K562 (cell line): ENCODE data around the gene TM7SF2. TPM values are rescaled to one million over a fixed set of nuclear protein-coding genes. Genes with fewer than 3 reads are reported as not detected.

ENCODE experiments used
- CHCHD3 ChIP-seq: fragments of 250-450 bp; sonication (Bioruptor Pico); IDR thresholded peaks from 2 replicates; pipeline ENCODE4 v2.1.2; 2022; ENCODE audit warnings: mild to moderate bottlenecking
- CREBBP ChIP-seq: IDR thresholded peaks from one replicate; pipeline ENCODE4 v1.6.1; 2012; ENCODE audit warnings: low read depth, mild to moderate bottlenecking, control low read depth, inconsistent platforms, low read length
- E2F8 ChIP-seq: fragments of 450-650 bp; IDR thresholded peaks from 2 replicates; pipeline ENCODE4 v1.7.1; 2018; ENCODE audit warnings: mild to moderate bottlenecking, low read depth; ENCODE audit not compliant: partially characterized antibody
- GTF2A2 ChIP-seq: IDR thresholded peaks from 2 replicates; pipeline ENCODE4 v1.6.1; 2016; ENCODE audit warnings: mild to moderate bottlenecking, missing genetic modification characterization, missing compliant biosample characterization
- HDAC1 ChIP-seq, 2 experiments: fragments of 450-650 bp; IDR thresholded peaks; 2 replicates each; pipeline ENCODE4 v1.6.1; 2016 to 2017; ENCODE audit warnings: inconsistent platforms in 1 of 2, mild to moderate bottlenecking in 1 of 2, moderate library complexity in 1 of 2
- ILK ChIP-seq: fragments of 450-650 bp; IDR thresholded peaks from 2 replicates; pipeline ENCODE4 v1.6.1; 2016; ENCODE audit warnings: missing genetic modification characterization, low read depth, mild to moderate bottlenecking, missing compliant biosample characterization, moderate library complexity, borderline replicate concordance
- L3MBTL2 ChIP-seq: fragments of 450-650 bp; IDR thresholded peaks from 2 replicates; pipeline ENCODE4 v1.6.1; 2016; ENCODE audit warnings: mild to moderate bottlenecking, moderate library complexity
- LARP7 ChIP-seq: fragments of 450-650 bp; IDR thresholded peaks from 2 replicates; pipeline ENCODE4 v1.6.1; 2016
- NFATC3 ChIP-seq: fragments of 450-650 bp; IDR thresholded peaks from 2 replicates; pipeline ENCODE4 v1.6.1; 2017; ENCODE audit warnings: mild to moderate bottlenecking
- RAD51 ChIP-seq: fragments of 450-650 bp; IDR thresholded peaks from 2 replicates; pipeline ENCODE4 v1.7.1; 2016; ENCODE audit warnings: low read depth, mild to moderate bottlenecking, borderline replicate concordance
- RFX5 ChIP-seq: IDR thresholded peaks from 2 replicates; pipeline ENCODE4 v1.6.1; 2011; ENCODE audit warnings: low read depth, mild to moderate bottlenecking, improper control_type of control experiment, low read length
- ZFP36 ChIP-seq: fragments of 150-350 bp; IDR thresholded peaks from 2 replicates; pipeline ENCODE4 v1.6.1; 2018; ENCODE audit warnings: low read length, low read depth; ENCODE audit not compliant: partially characterized antibody
- ZNF444 ChIP-seq: fragments of 250-450 bp; sonication (Bioruptor Pico); IDR thresholded peaks from 2 replicates; pipeline ENCODE4 v1.4.0; 2020; ENCODE audit warnings: mild to moderate bottlenecking, moderate library complexity
- polyA plus RNA-seq, 8 experiments: library from polyadenylated mRNA; depleted of rRNA in 4 of 8; stranded (reverse) in 5 of 8; unstranded in 3 of 8; fragments of >200 nt; fragmentation: Nextera tagmentation in 2 of 8; fragmentation: Illumina TruSeq in 1 of 8; extraction: Ambion mirVana in 2 of 8; extraction: Trizol in 1 of 8; gene quantifications; 2 replicates each; pipeline versions ENCODE4 v1.2.1 to v1.2.3, GENCODE V29; 2011 to 2014; ENCODE audit warnings: inconsistent platforms in 1 of 8, missing spikeins in 1 of 8
- total RNA-seq, 7 experiments: library from RNA; depleted of rRNA in 6 of 7; stranded (reverse); fragments of >200 nt in 6 of 7; fragmentation: Illumina TruSeq in 2 of 7; extraction: Trizol in 2 of 7; gene quantifications; 2 replicates each; pipeline versions ENCODE4 v1.2.1 to v1.2.3, GENCODE V29; 2011 to 2021; ENCODE audit warnings: low replicate concordance in 1 of 7
- TF ChIP-seq, protein P1 (sequence below): fragments of 250-450 bp; sonication (Bioruptor Pico); IDR thresholded peaks from 2 replicates; pipeline ENCODE4 v1.6.1; 2021; ENCODE audit warnings: mild to moderate bottlenecking
- TF ChIP-seq, protein P2 (sequence below): fragments of 250-450 bp; sonication (Bioruptor Pico); IDR thresholded peaks from 2 replicates; pipeline ENCODE4 v1.5.0; 2021
- TF ChIP-seq, protein P3 (sequence below): fragments of 450-650 bp; IDR thresholded peaks from 2 replicates; pipeline ENCODE4 v1.6.1; 2017; ENCODE audit warnings: mild to moderate bottlenecking, moderate library complexity

Gene TM7SF2
- total and polyA plus RNA-seq, 9 of the 15 experiments (the other 6 are each of a cell fraction or from before 2014, with no cell fraction given): 1.2 to 22.0 (median 14.3) TPM

DNA sequence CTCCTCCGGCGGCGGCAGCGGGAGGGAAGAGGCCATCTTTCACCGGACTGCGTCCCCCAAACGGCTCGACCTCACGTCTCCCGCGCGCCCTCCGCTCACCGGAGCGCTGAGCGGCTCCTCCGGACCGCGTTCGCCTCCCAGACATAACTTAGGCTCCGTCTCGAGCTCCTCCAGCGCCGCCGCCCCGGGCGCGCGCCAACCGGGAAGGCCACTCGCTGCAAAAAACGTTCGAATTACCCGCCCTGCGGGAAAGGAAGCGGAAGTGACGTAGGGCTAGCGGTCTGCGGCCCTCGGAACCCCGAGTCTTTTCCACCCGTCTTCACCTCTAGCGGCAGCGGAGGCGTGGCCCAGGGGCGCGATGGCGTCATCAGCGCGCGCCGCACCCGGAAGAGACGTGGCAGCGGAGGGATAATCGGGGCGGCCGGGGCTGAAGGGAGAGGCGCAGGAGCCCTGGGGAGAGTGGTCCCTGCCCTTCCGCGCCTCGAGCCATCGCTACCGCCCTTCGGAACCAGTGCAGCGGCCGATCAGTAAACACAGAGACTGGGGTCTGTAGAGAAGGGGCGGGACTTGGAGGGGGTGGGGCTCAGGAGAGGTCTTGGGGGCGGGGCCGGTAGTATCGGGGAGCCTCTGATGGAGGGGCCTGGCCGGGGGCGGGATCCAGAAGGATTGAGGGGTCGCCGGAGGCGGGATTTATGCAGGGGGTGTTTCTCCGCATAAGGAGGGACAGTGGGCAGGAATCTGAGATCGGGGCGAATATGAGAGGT lies 27.7 kb upstream of the TM7SF2 start, which contains the start of the genes CDCA5 and ZFPL1 (continued):
- TF ChIP-seq, protein P1, sequence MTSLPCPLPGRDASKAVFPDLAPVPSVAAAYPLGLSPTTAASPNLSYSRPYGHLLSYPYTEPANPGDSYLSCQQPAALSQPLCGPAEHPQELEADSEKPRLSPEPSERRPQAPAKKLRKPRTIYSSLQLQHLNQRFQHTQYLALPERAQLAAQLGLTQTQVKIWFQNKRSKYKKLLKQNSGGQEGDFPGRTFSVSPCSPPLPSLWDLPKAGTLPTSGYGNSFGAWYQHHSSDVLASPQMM: no peak
- peak; percentile 98 for TF ChIP-seq E2F8
- TF ChIP-seq RAD51: no peak
- TF ChIP-seq ILK: no peak
- TF ChIP-seq CREBBP: no peak
- TF ChIP-seq LARP7: no peak
- TF ChIP-seq HDAC1 (IDR thresholded peaks at IDR 0.05): peak; percentile 33 to 99; a peak in 3 of 4 replicates
- TF ChIP-seq L3MBTL2: peak; percentile 53
- TF ChIP-seq, protein P2, sequence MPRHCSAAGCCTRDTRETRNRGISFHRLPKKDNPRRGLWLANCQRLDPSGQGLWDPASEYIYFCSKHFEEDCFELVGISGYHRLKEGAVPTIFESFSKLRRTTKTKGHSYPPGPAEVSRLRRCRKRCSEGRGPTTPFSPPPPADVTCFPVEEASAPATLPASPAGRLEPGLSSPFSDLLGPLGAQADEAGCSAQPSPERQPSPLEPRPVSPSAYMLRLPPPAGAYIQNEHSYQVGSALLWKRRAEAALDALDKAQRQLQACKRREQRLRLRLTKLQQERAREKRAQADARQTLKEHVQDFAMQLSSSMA (CRISPR knock-in tag): no peak; the same call in 1 of the 2 replicates
- no peak for TF ChIP-seq ZNF444 (CRISPR knock-in tag)
- no peak for TF ChIP-seq CHCHD3 (CRISPR knock-in tag)
- peak; percentile 50; the same call in 1 of the 2 replicates for TF ChIP-seq RFX5
- no peak for TF ChIP-seq GTF2A2 (tag)
- no peak for TF ChIP-seq NFATC3
- TF ChIP-seq ZFP36: no peak
- TF ChIP-seq, protein P3, sequence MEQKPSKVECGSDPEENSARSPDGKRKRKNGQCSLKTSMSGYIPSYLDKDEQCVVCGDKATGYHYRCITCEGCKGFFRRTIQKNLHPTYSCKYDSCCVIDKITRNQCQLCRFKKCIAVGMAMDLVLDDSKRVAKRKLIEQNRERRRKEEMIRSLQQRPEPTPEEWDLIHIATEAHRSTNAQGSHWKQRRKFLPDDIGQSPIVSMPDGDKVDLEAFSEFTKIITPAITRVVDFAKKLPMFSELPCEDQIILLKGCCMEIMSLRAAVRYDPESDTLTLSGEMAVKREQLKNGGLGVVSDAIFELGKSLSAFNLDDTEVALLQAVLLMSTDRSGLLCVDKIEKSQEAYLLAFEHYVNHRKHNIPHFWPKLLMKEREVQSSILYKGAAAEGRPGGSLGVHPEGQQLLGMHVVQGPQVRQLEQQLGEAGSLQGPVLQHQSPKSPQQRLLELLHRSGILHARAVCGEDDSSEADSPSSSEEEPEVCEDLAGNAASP: no peak
